Measurements from ENCODE around the gene BCR. TPM values are rescaled to one million over a fixed set of nuclear protein-coding genes. Genes with fewer than 3 reads are reported as not detected.

BCR gene
- total and polyA plus RNA-seq, 2 of the 13 experiments (the other 11 are each of a cell fraction or from before 2014, with no cell fraction given), result 19.9 to 33.6 TPM

DNA sequence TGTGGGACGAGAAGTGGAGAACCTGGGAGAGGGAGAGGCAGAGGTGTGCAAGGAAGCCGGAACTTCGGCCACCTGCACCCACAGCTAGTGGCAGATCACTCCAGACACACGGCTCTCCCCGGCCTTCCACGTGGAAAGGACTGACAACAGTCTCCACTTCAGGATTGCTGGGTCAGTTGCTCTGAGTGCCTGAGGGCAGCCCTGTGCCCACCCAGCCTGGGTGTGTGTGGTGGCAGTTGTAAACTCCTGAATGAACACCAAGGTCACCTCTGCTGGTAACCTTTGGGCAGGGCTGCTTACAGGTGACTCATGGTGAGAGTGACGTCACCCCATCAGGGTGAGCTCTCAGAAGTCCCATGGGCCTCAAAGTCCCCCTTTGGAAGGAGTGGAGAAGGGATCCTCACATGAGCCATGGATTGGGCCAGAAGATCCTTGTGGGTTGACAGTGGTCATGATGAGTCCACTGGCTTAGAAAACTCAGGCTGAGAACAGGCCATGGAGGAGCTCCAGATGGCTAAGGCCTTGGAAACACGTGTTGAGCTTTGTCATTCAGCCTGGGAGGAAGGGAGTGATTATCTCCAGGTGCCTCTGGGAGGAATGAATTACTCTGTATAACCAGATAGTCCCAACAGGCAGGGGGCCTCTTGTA is 71.3 kb downstream of the BCR start (continued):
- no peak for TF ChIP-seq PCBP2 (optimal IDR thresholded peaks at IDR 0.05; ENCODE audit: low read depth, low read length, poor library complexity, severe bottlenecking)
- TF ChIP-seq, protein P1, sequence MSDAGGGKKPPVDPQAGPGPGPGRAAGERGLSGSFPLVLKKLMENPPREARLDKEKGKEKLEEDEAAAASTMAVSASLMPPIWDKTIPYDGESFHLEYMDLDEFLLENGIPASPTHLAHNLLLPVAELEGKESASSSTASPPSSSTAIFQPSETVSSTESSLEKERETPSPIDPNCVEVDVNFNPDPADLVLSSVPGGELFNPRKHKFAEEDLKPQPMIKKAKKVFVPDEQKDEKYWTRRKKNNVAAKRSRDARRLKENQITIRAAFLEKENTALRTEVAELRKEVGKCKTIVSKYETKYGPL (CRISPR knock-in tag; IDR thresholded peaks at IDR 0.05), result no peak
- TF ChIP-seq FOSL2 (CRISPR knock-in tag; IDR thresholded peaks at IDR 0.05), result peak; percentile 95
- no peak for TF ChIP-seq PRDM15 (CRISPR knock-in tag; IDR thresholded peaks at IDR 0.05)
- no peak for TF ChIP-seq ZBTB7A (CRISPR knock-in tag; IDR thresholded peaks at IDR 0.05)
- TF ChIP-seq HIC2 (CRISPR knock-in tag; IDR thresholded peaks at IDR 0.05; ENCODE audit: low read depth), result peak; percentile 90; the same call in 1 of the 2 replicates
- TF ChIP-seq LCORL (IDR thresholded peaks at IDR 0.05), result no peak
- 0 out of 2 replicates have a peak, but pooled peaks have one; percentile 23 for TF ChIP-seq LCORL (CRISPR knock-in tag; IDR thresholded peaks at IDR 0.05)
- no peak for TF ChIP-seq REST (IDR thresholded peaks at IDR 0.05; ENCODE audit: borderline replicate concordance in 1 of 2, low read depth in 1 of 2, low read length in 2 of 2)
- TF ChIP-seq NCOA5 (CRISPR knock-in tag; IDR thresholded peaks at IDR 0.05), result no peak
- TF ChIP-seq ZNF160 (CRISPR knock-in tag; IDR thresholded peaks at IDR 0.05), result no peak
- TF ChIP-seq, protein P2, sequence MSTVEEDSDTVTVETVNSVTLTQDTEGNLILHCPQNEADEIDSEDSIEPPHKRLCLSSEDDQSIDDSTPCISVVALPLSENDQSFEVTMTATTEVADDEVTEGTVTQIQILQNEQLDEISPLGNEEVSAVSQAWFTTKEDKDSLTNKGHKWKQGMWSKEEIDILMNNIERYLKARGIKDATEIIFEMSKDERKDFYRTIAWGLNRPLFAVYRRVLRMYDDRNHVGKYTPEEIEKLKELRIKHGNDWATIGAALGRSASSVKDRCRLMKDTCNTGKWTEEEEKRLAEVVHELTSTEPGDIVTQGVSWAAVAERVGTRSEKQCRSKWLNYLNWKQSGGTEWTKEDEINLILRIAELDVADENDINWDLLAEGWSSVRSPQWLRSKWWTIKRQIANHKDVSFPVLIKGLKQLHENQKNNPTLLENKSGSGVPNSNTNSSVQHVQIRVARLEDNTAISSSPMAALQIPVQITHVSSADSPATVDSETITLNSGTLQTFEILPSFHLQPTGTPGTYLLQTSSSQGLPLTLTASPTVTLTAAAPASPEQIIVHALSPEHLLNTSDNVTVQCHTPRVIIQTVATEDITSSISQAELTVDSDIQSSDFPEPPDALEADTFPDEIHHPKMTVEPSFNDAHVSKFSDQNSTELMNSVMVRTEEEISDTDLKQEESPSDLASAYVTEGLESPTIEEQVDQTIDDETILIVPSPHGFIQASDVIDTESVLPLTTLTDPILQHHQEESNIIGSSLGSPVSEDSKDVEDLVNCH (CRISPR knock-in tag; IDR thresholded peaks at IDR 0.05), result no peak
- no peak for TF ChIP-seq CENPT (CRISPR knock-in tag; IDR thresholded peaks at IDR 0.05; ENCODE audit: low read depth)
- TF ChIP-seq PHF8 (CRISPR knock-in tag; IDR thresholded peaks at IDR 0.05), result 0 out of 2 replicates have a peak, but pooled peaks have one; percentile 9
